GM23338 (cell line): ENCODE measurements around the gene FAM163A. TPM values are rescaled to one million over a fixed set of nuclear protein-coding genes. Genes with fewer than 3 reads are reported as not detected.
"Not testable (repeated sequence)": the region's sequence is repeated elsewhere in the genome, so short reads cannot be mapped to it uniquely, and the experiment has no call there.

Experiments
- ATAC-seq: fragments of 200-7000 bp; cut with Tn5 transposase; 3 replicates; pipeline ENCODE4 v1.9.1; 2020
- DNase-seq: peaks from one replicate; pipeline ENCODE4 v3.0.0-alpha.2; 2015; ENCODE audit warnings: low spot score
- H2AFZ ChIP-seq: fragments of 200-600 bp; sonication (generic); 2 replicates; pipeline ENCODE4 v1.8.0; 2016; ENCODE audit warnings: antibody characterized with exemption, mild to moderate bottlenecking, moderate library complexity
- H3F3A ChIP-seq: fragments of 200-600 bp; sonication (generic); replicated peaks from 2 replicates; pipeline ENCODE4 v1.8.0; 2017; ENCODE audit warnings: antibody characterized with exemption, mixed run types, low read depth
- H3K27ac ChIP-seq: fragments of 200-600 bp; sonication (generic); 2 replicates; pipeline ENCODE4 v1.6.1; 2016; ENCODE audit warnings: low read depth
- H3K27me3 ChIP-seq: fragments of 200-600 bp; sonication (generic); 2 replicates; pipeline ENCODE4 v1.8.0; 2016; ENCODE audit warnings: mild to moderate bottlenecking, mixed run types, moderate library complexity; ENCODE audit not compliant: insufficient read depth
- H3K36me3 ChIP-seq: fragments of 200-600 bp; sonication (generic); 2 replicates; pipeline ENCODE4 v1.8.0; 2016; ENCODE audit warnings: mild to moderate bottlenecking; ENCODE audit not compliant: insufficient read depth
- H3K4me1 ChIP-seq: fragments of 200-600 bp; sonication (generic); 2 replicates; pipeline ENCODE4 v1.8.0; 2016; ENCODE audit warnings: mild to moderate bottlenecking, moderate library complexity; ENCODE audit not compliant: insufficient read depth
- H3K4me2 ChIP-seq: fragments of 200-600 bp; sonication (generic); 2 replicates; pipeline ENCODE4 v1.7.1; 2017; ENCODE audit warnings: mixed run types
- H3K4me3 ChIP-seq: fragments of 200-600 bp; sonication (generic); 2 replicates; pipeline ENCODE4 v1.6.1; 2016; ENCODE audit warnings: mixed run types
- H3K79me2 ChIP-seq: fragments of 200-600 bp; sonication (generic); replicated peaks from 2 replicates; pipeline ENCODE4 v1.8.0; 2017; ENCODE audit warnings: mild to moderate bottlenecking; ENCODE audit not compliant: insufficient read depth
- H3K9me2 ChIP-seq: fragments of 200-600 bp; sonication (generic); 2 replicates; pipeline ENCODE4 v1.8.0; 2017; ENCODE audit not compliant: insufficient read depth
- H4K20me1 ChIP-seq: fragments of 200-600 bp; sonication (generic); replicated peaks from 2 replicates; pipeline ENCODE4 v1.8.0; 2017; ENCODE audit warnings: mild to moderate bottlenecking; ENCODE audit not compliant: insufficient read depth
- H3K27ac Mint-ChIP-seq: 2 replicates; pipeline ENCODE4 v1.8.0; 2020; ENCODE audit warnings: inconsistent platforms, mild to moderate bottlenecking, moderate library complexity, mixed read lengths
- H3K27me3 Mint-ChIP-seq: 3 replicates; pipeline ENCODE4 v1.8.0; 2022; ENCODE audit warnings: low read depth, mild to moderate bottlenecking, moderate library complexity, mixed read lengths, inconsistent platforms; ENCODE audit not compliant: insufficient read depth, poor library complexity
- H3K36me3 Mint-ChIP-seq: 3 replicates; pipeline ENCODE4 v1.8.0; 2021; ENCODE audit warnings: low read depth, mild to moderate bottlenecking, inconsistent platforms, moderate library complexity, mixed read lengths
- H3K4me1 Mint-ChIP-seq: 3 replicates; pipeline ENCODE4 v1.8.0; 2020; ENCODE audit warnings: mild to moderate bottlenecking, inconsistent platforms, mixed read lengths
- H3K4me3 Mint-ChIP-seq: 3 replicates; pipeline ENCODE4 v1.8.0; 2021; ENCODE audit warnings: moderate library complexity, mild to moderate bottlenecking, inconsistent platforms, mixed read lengths
- H3K9me3 Mint-ChIP-seq: 3 replicates; pipeline ENCODE4 v1.8.0; 2020; ENCODE audit warnings: moderate library complexity, mild to moderate bottlenecking, inconsistent platforms, mixed read lengths
- CREB1 ChIP-seq: fragments of 250-450 bp; sonication (Bioruptor Pico); IDR thresholded peaks from 2 replicates; pipeline ENCODE4 v1.5.0; 2020; ENCODE audit warnings: low read depth, mild to moderate bottlenecking, moderate library complexity
- ETS1 ChIP-seq: IDR thresholded peaks from 2 replicates; pipeline ENCODE4 v1.6.1; 2016; ENCODE audit warnings: antibody characterized with exemption
- JUNB ChIP-seq: IDR thresholded peaks from one replicate; pipeline ENCODE4 v1.6.1; 2016; ENCODE audit warnings: antibody characterized with exemption; ENCODE audit not compliant: unreplicated experiment
- NANOG ChIP-seq: IDR thresholded peaks from 2 replicates; pipeline ENCODE4 v1.6.1; 2016; ENCODE audit warnings: antibody characterized with exemption, borderline replicate concordance
- REST ChIP-seq: IDR thresholded peaks from one replicate; pipeline ENCODE4 v1.6.1; 2018; ENCODE audit warnings: antibody characterized with exemption; ENCODE audit not compliant: unreplicated experiment
- ZNF114 ChIP-seq: fragments of 250-450 bp; sonication (Bioruptor Pico); IDR thresholded peaks from 2 replicates; pipeline ENCODE4 v1.5.0; 2020; ENCODE audit warnings: mild to moderate bottlenecking, moderate library complexity
- ZNF331 ChIP-seq: fragments of 250-450 bp; sonication (Bioruptor Pico); IDR thresholded peaks from 2 replicates; pipeline ENCODE4 v1.5.0; 2020; ENCODE audit warnings: low read depth, mild to moderate bottlenecking, moderate library complexity
- polyA plus RNA-seq: library from polyadenylated mRNA; unstranded; fragments of >200 nt; fragmentation: Nextera tagmentation; extraction: Ambion mirVana; gene quantifications from 2 replicates; pipeline ENCODE4 v1.2.1, GENCODE V29; 2016
- total RNA-seq: library from RNA; depleted of rRNA; stranded (reverse); fragments of >200 nt; shearing (Covaris generic); gene quantifications from 2 replicates; pipeline ENCODE4 v1.2.3, GENCODE V29; 2014

Gene FAM163A
- total and polyA plus RNA-seq, 2 experiments from 2014 or later, result not detected

GRCh38 chr1:179803104-179803503, 60.0 kb downstream of the FAM163A start (continued):
- TF ChIP-seq ZNF331 (CRISPR knock-in tag) (no peak), REST (no peak)

- Mint-ChIP-seq H3K27me3 (peaks cover 8% of the 10 kb centered on the region), H3K9me3 (no peaks in the 10 kb centered on the region), H3K36me3 (no peaks in the 10 kb centered on the region), H3K4me1 (peaks cover under 1% of the 10 kb centered on the region; the same call in 1 of the 3 replicates), H3K4me3 (no peak overlapping the region), H3K27ac (no peak overlapping the region)
- Histone ChIP-seq H2AFZ (no peak overlapping the region), H3K4me3 (no peak overlapping the region), H4K20me1 (no peaks in the 10 kb centered on the region), H3K4me2 (no peak overlapping the region), H3K36me3 (no peaks in the 10 kb centered on the region), H3K9me2 (no peaks in the 10 kb centered on the region), H3K4me1 (no peaks in the 10 kb centered on the region), H3K27me3 (no peaks in the 10 kb centered on the region), H3K27ac (no peak overlapping the region), H3F3A (no peaks in the 10 kb centered on the region), H3K79me2 (no peaks in the 10 kb centered on the region)
- DNase-seq, result no peak
- ATAC-seq, result no peak
- TF ChIP-seq ETS1 (no peak), REST (no peak), ZNF114 (CRISPR knock-in tag) (no peak), CREB1 (no peak), ZNF331 (CRISPR knock-in tag) (no peak), NANOG (no peak), JUNB (no peak)
These were observed 60.8 kb downstream of the FAM163A start for GRCh38 chr1:179803918-179804317.

- not testable (repeated sequence) for DNase-seq, H3K27ac Mint-ChIP-seq, H3K4me3 Mint-ChIP-seq, H3K4me3 ChIP-seq, H3K27me3 ChIP-seq, H3K36me3 Mint-ChIP-seq, H3K27me3 Mint-ChIP-seq, H4K20me1 ChIP-seq, H3K79me2 ChIP-seq, H3K9me3 Mint-ChIP-seq, H3K36me3 ChIP-seq, H2AFZ ChIP-seq, ATAC-seq, H3K4me1 Mint-ChIP-seq, H3K9me2 ChIP-seq, H3K4me1 ChIP-seq, H3K27ac ChIP-seq, H3K4me2 ChIP-seq, H3F3A ChIP-seq
These were observed 61.3 kb downstream of the FAM163A start for GRCh38 chr1:179804417-179804816.
